ENCODE data around the gene CCNA1.

DNA sequence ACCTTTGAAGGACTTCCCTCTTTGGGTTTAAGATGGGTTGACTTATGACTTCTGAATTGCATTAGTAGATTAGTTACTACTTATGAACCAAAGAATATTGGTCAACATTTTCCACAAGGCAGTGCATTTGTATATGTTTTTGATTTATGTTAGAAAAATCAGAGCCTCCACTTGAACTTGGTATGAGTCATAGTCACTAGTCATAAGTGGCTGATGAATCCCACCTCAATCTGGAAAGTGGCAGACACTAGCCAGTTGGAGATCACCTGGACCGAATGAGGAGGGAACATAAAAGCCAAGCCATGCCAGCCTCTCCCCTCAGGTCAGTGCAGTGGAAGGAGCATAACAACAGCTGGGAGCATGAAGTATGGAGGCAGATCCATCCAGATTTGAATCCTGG is 46.8 kb upstream of the CCNA1 start:
- TF ChIP-seq POLR2AphosphoS5 (IDR thresholded peaks at IDR 0.05; ENCODE audit: low read depth, low read length) (no peak), SIN3A (IDR thresholded peaks at IDR 0.05; ENCODE audit: borderline replicate concordance, insufficient read depth, low read depth, low read length) (no peak)
- TF ChIP-seq, protein P1, sequence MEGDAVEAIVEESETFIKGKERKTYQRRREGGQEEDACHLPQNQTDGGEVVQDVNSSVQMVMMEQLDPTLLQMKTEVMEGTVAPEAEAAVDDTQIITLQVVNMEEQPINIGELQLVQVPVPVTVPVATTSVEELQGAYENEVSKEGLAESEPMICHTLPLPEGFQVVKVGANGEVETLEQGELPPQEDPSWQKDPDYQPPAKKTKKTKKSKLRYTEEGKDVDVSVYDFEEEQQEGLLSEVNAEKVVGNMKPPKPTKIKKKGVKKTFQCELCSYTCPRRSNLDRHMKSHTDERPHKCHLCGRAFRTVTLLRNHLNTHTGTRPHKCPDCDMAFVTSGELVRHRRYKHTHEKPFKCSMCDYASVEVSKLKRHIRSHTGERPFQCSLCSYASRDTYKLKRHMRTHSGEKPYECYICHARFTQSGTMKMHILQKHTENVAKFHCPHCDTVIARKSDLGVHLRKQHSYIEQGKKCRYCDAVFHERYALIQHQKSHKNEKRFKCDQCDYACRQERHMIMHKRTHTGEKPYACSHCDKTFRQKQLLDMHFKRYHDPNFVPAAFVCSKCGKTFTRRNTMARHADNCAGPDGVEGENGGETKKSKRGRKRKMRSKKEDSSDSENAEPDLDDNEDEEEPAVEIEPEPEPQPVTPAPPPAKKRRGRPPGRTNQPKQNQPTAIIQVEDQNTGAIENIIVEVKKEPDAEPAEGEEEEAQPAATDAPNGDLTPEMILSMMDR (IDR thresholded peaks at IDR 0.05) = no peak

Measured in Panc1 (cell line).